Measurements from ENCODE around the gene LAMA3. TPM values are rescaled to one million over a fixed set of nuclear protein-coding genes. Genes with fewer than 3 reads are reported as not detected.

Gene LAMA3
- polyA plus RNA-seq, 1 experiment: 0.32 TPM

- Histone ChIP-seq H3K27me3 (ENCODE audit: control insufficient read depth, insufficient read depth, low read length) (peaks cover 48% of the 10 kb centered on the region), H3K27ac (ENCODE audit: low read depth, low read length) (no peak overlapping the region), H3K9me3 (ENCODE audit: control insufficient read depth, insufficient read depth, low read length) (no peaks in the 10 kb centered on the region; the same call in 1 of the 2 replicates), H3K4me3 (ENCODE audit: low read depth, low read length) (no peak overlapping the region)
- TF ChIP-seq CTCF (IDR thresholded peaks at IDR 0.05; ENCODE audit: low read depth, low read length): no peak
- ChIA-PET POLR2A (no interaction called here), CTCF (no interaction called here)
- DNase-seq (ENCODE audit: low read depth, low spot score): no peak
Observed at GRCh38 chr18:23684515-23685197, 4.6 kb upstream of the LAMA3 start.

GRCh38 chr18:23688528-23688927 is 725 bp upstream of the LAMA3 start:
- ChIA-PET POLR2A (no interaction called here), CTCF (interaction anchor here (1.1 to 1.2 kb wide), 2 partner anchors 15 to 66 kb away, joined by 3 to 4 read pairs; no protein-coding TSS in a partner anchor)
- Histone ChIP-seq H3K4me3 (ENCODE audit: low read depth, low read length) (no peak overlapping the region), H3K27me3 (ENCODE audit: control insufficient read depth, insufficient read depth, low read length) (peaks cover 47% of the 10 kb centered on the region), H3K9me3 (ENCODE audit: control insufficient read depth, insufficient read depth, low read length) (peaks cover 7% of the 10 kb centered on the region; the same call in 1 of the 2 replicates), H3K27ac (ENCODE audit: low read depth, low read length) (no peak overlapping the region)
- no peak for TF ChIP-seq CTCF (IDR thresholded peaks at IDR 0.05; ENCODE audit: low read depth, low read length)
- DNase-seq (ENCODE audit: low read depth, low spot score): no peak

GRCh38 chr18:23689616-23690504 is 607 bp downstream of the LAMA3 start:
- no peak overlapping the region for H3K27ac ChIP-seq (ENCODE audit: low read depth, low read length)
- H3K27me3 ChIP-seq (ENCODE audit: control insufficient read depth, insufficient read depth, low read length): peaks cover 42% of the 10 kb centered on the region
- ChIA-PET POLR2A (no interaction called here), CTCF (interaction anchor here (3.5 kb wide), 1 partner anchor 13 kb away, joined by 14 read pairs; no protein-coding TSS in a partner anchor)
- H3K9me3 ChIP-seq (ENCODE audit: control insufficient read depth, insufficient read depth, low read length): peaks cover 7% of the 10 kb centered on the region; the same call in 1 of the 2 replicates
- peak overlapping the region; percentile 45 for H3K4me3 ChIP-seq (ENCODE audit: low read depth, low read length)
- no peak for DNase-seq (ENCODE audit: low read depth, low spot score)
- TF ChIP-seq CTCF (IDR thresholded peaks at IDR 0.05; ENCODE audit: low read depth, low read length): no peak

- POLR2A ChIA-PET: no interaction called here
- CTCF ChIA-PET: interaction anchor here (3.5 kb wide), 1 partner anchor 12 kb away, joined by 14 read pairs; no protein-coding TSS in a partner anchor
Observed at GRCh38 chr18:23690505-23691068, 1.3 kb downstream of the LAMA3 start.

More at GRCh38 chr18:23690505-23691068, 1.3 kb downstream of the LAMA3 start:
- no peak for TF ChIP-seq CTCF (IDR thresholded peaks at IDR 0.05; ENCODE audit: low read depth, low read length)
- Histone ChIP-seq H3K9me3 (ENCODE audit: control insufficient read depth, insufficient read depth, low read length) (peaks cover 7% of the 10 kb centered on the region; the same call in 1 of the 2 replicates), H3K27me3 (ENCODE audit: control insufficient read depth, insufficient read depth, low read length) (peaks cover 38% of the 10 kb centered on the region), H3K27ac (ENCODE audit: low read depth, low read length) (no peak overlapping the region), H3K4me3 (ENCODE audit: low read depth, low read length) (no peak overlapping the region)
- DNase-seq (ENCODE audit: low read depth, low spot score): no peak

Data from AG04450 (cell line).